ENCODE measurements around the gene CUBN.
A peak's percentile ranks its signal among the peaks of the same experiment; 100 is the strongest.

Gene CUBN

GRCh38 chr10:16787361-16787791, 342.2 kb downstream of the CUBN start (continued):
- TF ChIP-seq REST (tag by site-specific recombination; IDR thresholded peaks at IDR 0.05) (no peak), ZNF16 (tag by site-specific recombination; IDR thresholded peaks at IDR 0.05; ENCODE audit: low read depth) (no peak), ZBTB21 (tag by site-specific recombination; IDR thresholded peaks at IDR 0.05) (no peak), GLIS1 (tag by site-specific recombination; IDR thresholded peaks at IDR 0.05) (no peak)
- TF ChIP-seq, protein P1, sequence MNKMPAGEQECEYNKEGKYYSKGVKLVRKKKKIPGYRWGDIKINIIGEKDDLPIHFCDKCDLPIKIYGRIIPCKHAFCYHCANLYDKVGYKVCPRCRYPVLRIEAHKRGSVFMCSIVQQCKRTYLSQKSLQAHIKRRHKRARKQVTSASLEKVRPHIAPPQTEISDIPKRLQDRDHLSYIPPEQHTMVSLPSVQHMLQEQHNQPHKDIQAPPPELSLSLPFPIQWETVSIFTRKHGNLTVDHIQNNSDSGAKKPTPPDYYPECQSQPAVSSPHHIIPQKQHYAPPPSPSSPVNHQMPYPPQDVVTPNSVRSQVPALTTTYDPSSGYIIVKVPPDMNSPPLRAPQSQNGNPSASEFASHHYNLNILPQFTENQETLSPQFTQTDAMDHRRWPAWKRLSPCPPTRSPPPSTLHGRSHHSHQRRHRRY (tag by site-specific recombination; IDR thresholded peaks at IDR 0.05), result no peak

- CTCF ChIA-PET, result interaction anchor here (0.6 to 1.4 kb wide), 3 partner anchors 10 to 874 kb away, joined by 3 to 5 read pairs (median 3); no protein-coding TSS in a partner anchor
- TF ChIP-seq ZFP37 (tag by site-specific recombination; IDR thresholded peaks at IDR 0.05) (no peak), ZBTB21 (tag by site-specific recombination; IDR thresholded peaks at IDR 0.05) (no peak), ZNF433 (tag by site-specific recombination; IDR thresholded peaks at IDR 0.05; ENCODE audit: low read depth) (no peak), ZBTB17 (tag by site-specific recombination; IDR thresholded peaks at IDR 0.05) (no peak), ZNF621 (tag by site-specific recombination; IDR thresholded peaks at IDR 0.05) (no peak), ZNF221 (tag by site-specific recombination; IDR thresholded peaks at IDR 0.05; ENCODE audit: borderline replicate concordance) (no peak), ZNF610 (tag by site-specific recombination; IDR thresholded peaks at IDR 0.05; ENCODE audit: borderline replicate concordance) (no peak), ZNF473 (tag by site-specific recombination; IDR thresholded peaks at IDR 0.05) (no peak), ZBTB7A (tag by site-specific recombination; IDR thresholded peaks at IDR 0.05; ENCODE audit: low read depth) (no peak), ZNF362 (tag by site-specific recombination; IDR thresholded peaks at IDR 0.05) (no peak)
- no peaks in the 10 kb centered on the region for H3K4me1 ChIP-seq (ENCODE audit: control insufficient read depth, insufficient read depth, low read length)
- no peak overlapping the region for H3K27ac ChIP-seq (ENCODE audit: extremely low read depth, low read depth, low read length)
- POLR2A ChIA-PET, result no interaction called here
- H3K36me3 ChIP-seq (ENCODE audit: control insufficient read depth in 2 of 2, insufficient read depth in 1 of 2, low read length in 2 of 2), result no peaks in the 10 kb centered on the region
- no peaks in the 10 kb centered on the region for H3K9me3 ChIP-seq (ENCODE audit: control insufficient read depth, insufficient read depth, low read depth, low read length)
- H3K4me3 ChIP-seq (ENCODE audit: low read depth, low read length), result no peak overlapping the region
Measured at GRCh38 chr10:16780338-16780880, 349.2 kb downstream of the CUBN start.

DNA sequence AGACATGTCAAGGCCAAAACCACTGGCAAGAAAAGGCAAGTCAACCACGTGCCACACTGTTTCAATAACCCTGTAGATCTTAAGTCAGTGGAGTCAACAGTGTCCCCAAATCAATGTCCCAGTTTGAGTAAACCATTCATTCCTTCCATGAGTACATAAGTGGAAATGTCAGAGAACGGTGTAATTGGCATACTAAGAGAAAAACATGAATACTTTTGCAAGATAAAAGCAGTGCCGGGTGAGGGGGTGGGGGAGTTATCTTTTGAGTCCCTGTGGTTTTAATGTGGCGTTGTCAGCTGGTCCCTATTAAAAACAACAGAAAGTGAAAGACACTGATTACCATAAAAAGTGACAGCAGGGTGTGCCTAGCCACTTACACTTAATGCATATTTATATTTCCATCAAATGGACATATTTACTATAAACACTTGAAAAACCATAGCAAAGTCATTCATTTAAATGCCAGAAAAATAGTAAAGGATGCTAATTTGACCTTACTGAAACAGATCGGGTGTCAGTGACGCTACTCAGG, 350.2 kb downstream of the CUBN start:
- H3K4me1 ChIP-seq (ENCODE audit: control insufficient read depth, insufficient read depth, low read length), result no peaks in the 10 kb centered on the region
- H3K9me3 ChIP-seq (ENCODE audit: control insufficient read depth, insufficient read depth, low read depth, low read length), result no peaks in the 10 kb centered on the region
- no peak overlapping the region for H3K4me3 ChIP-seq (ENCODE audit: low read depth, low read length)
- no peaks in the 10 kb centered on the region for H3K36me3 ChIP-seq (ENCODE audit: control insufficient read depth in 2 of 2, insufficient read depth in 1 of 2, low read length in 2 of 2)
- no peak overlapping the region for H3K27ac ChIP-seq (ENCODE audit: extremely low read depth, low read depth, low read length)
- CTCF ChIA-PET, result interaction anchor here (0.6 to 1.4 kb wide), 3 partner anchors 9 to 49 kb away, joined by 3 to 5 read pairs (median 4); no protein-coding TSS in a partner anchor
- POLR2A ChIA-PET, result interaction anchor here (0.6 kb wide), 1 partner anchor 491 kb away, joined by 4 read pairs; no protein-coding TSS in a partner anchor
- TF ChIP-seq ZNF777 (tag by site-specific recombination; IDR thresholded peaks at IDR 0.05; ENCODE audit: borderline replicate concordance), result no peak
- no peak for TF ChIP-seq ZNF521 (tag by site-specific recombination; IDR thresholded peaks at IDR 0.05)
- peak; percentile 31; the same call in 1 of the 2 replicates for TF ChIP-seq FEZF1 (tag by site-specific recombination; IDR thresholded peaks at IDR 0.05)
- no peak for TF ChIP-seq PRDM10 (tag by site-specific recombination; IDR thresholded peaks at IDR 0.05)
- no peak for TF ChIP-seq GLIS2 (tag by site-specific recombination; IDR thresholded peaks at IDR 0.05)
- no peak for TF ChIP-seq ZNF174 (tag by site-specific recombination; IDR thresholded peaks at IDR 0.05)
- no peak for TF ChIP-seq YY1 (tag by site-specific recombination; IDR thresholded peaks at IDR 0.05)
- TF ChIP-seq ZNF202 (tag by site-specific recombination; IDR thresholded peaks at IDR 0.05; ENCODE audit: borderline replicate concordance), result no peak
- TF ChIP-seq SETDB1 (IDR thresholded peaks at IDR 0.05; ENCODE audit: insufficient read length, low read length), result no peak
- no peak for TF ChIP-seq ZNF335 (tag by site-specific recombination; conservative IDR thresholded peaks at IDR 0.05)
